Measurements from ENCODE around the gene DNM2.
A peak's percentile ranks its signal among the peaks of the same experiment; 100 is the strongest.

The DNM2 gene

GRCh38 chr19:10780368-10780767, 62.5 kb downstream of the DNM2 start:
- peak; percentile 42 for DNase-seq (ENCODE audit: low read depth)

- no peak for DNase-seq (ENCODE audit: low read depth)
Measured at GRCh38 chr19:10782795-10783194, 64.9 kb downstream of the DNM2 start.

- DNase-seq (ENCODE audit: low read depth) = no peak
Measured at GRCh38 chr19:10784257-10784656, 66.4 kb downstream of the DNM2 start.

GRCh38 chr19:10788146-10788545, 70.3 kb downstream of the DNM2 start:
- no peak for DNase-seq (ENCODE audit: low read depth)

GRCh38 chr19:10789866-10790265, 72.0 kb downstream of the DNM2 start:
- no peak for DNase-seq (ENCODE audit: low read depth)

GRCh38 chr19:10796653-10797052, 78.8 kb downstream of the DNM2 start:
- no peak for DNase-seq (ENCODE audit: low read depth)

- DNase-seq (ENCODE audit: low read depth) = no peak
Measured at GRCh38 chr19:10797078-10797477, 79.2 kb downstream of the DNM2 start.

- no peak for DNase-seq (ENCODE audit: low read depth)
Measured at GRCh38 chr19:10797541-10798256, 79.8 kb downstream of the DNM2 start.

- DNase-seq (ENCODE audit: low read depth) = no peak
Measured at GRCh38 chr19:10800488-10800887, 82.6 kb downstream of the DNM2 start.

- no peak for DNase-seq (ENCODE audit: low read depth)
Measured at GRCh38 chr19:10802479-10802878, 84.6 kb downstream of the DNM2 start.

- no peak for DNase-seq (ENCODE audit: low read depth)
Measured at GRCh38 chr19:10803252-10803651, 85.4 kb downstream of the DNM2 start.

- no peak for DNase-seq (ENCODE audit: low read depth)
Measured at GRCh38 chr19:10805065-10805757, 87.3 kb downstream of the DNM2 start.

GRCh38 chr19:10805758-10806247, 87.9 kb downstream of the DNM2 start:
- no peak for DNase-seq (ENCODE audit: low read depth)

- peak; percentile 54 for DNase-seq (ENCODE audit: low read depth)
Measured at GRCh38 chr19:10808937-10809649, 91.2 kb downstream of the DNM2 start.

GRCh38 chr19:10809651-10810285, 91.9 kb downstream of the DNM2 start:
- no peak for DNase-seq (ENCODE audit: low read depth)

GRCh38 chr19:10811391-10812111, 93.7 kb downstream of the DNM2 start:
- DNase-seq (ENCODE audit: low read depth) = no peak

GRCh38 chr19:10812196-10812595, 94.3 kb downstream of the DNM2 start:
- no peak for DNase-seq (ENCODE audit: low read depth)

GRCh38 chr19:10812902-10813404, 95.1 kb downstream of the DNM2 start:
- peak; percentile 92 for DNase-seq (ENCODE audit: low read depth)

GRCh38 chr19:10815007-10815536, 97.2 kb downstream of the DNM2 start:
- no peak for DNase-seq (ENCODE audit: low read depth)

GRCh38 chr19:10815969-10816644, 98.2 kb downstream of the DNM2 start:
- DNase-seq (ENCODE audit: low read depth) = peak; percentile 69

GRCh38 chr19:10816691-10817090, 98.8 kb downstream of the DNM2 start:
- DNase-seq (ENCODE audit: low read depth) = no peak
